Hypothalamus (tissue), 51 donors: ENCODE measurements around the gene EFHC2.
"Not testable (repeated sequence)": the region's sequence is repeated elsewhere in the genome, so short reads cannot be mapped to it uniquely, and the experiment has no call there.

Experiments used
- DNase-seq, 51 donors: peaks; one replicate each; lab custom pipeline; 2025; lab: John Stamatoyannopoulos, UW

The EFHC2 gene

GRCh38 chrX:44239036-44239435 is 104.4 kb downstream of the EFHC2 start:
- no peak for DNase-seq

DNA sequence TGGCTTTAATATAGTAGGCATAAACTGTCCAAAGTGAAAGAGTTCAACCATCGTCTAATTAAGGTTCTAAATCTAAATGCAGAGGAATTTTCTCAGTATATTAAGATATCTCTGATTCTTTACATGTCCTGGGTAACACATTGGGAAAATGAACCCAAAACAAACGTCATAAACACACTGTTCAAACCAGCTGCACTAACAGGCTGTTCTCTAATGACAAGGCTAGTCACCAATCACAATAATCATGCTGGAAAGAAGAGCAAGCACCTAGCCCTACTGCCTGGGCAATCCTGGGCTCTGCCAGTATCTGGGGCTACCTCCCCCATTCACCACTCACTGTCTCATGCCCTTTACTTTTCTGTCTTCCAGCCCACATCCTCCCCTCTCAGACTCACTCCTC is 107.9 kb downstream of the EFHC2 start:
- DNase-seq, result no peak

- no peak for DNase-seq
These were observed 108.9 kb downstream of the EFHC2 start for GRCh38 chrX:44234541-44234940.

- no peak for DNase-seq
These were observed 109.4 kb downstream of the EFHC2 start for GRCh38 chrX:44234116-44234515.

- DNase-seq, result peak in 2 of 51 donors; percentile 2 to 3
These were observed 111.4 kb downstream of the EFHC2 start for GRCh38 chrX:44232081-44232480.

DNA sequence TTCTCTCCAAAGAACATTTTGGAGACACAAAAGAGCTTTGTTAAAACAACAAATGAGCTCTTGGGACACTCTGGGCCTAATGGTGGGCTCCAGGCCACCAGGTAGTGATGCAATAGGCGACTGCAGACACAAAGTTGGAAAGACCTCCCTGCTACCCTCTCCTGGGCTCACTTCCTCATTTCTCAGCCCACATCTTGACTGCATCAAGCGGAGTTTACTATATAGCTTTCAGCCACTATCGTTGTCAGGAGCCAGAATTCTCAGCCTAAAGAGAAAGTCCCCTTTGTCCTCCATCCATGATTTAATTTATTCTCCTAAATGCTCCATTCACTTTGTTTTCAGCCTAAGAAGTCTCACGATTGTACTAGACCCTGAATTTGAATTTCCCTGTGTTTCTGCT is 114.9 kb downstream of the EFHC2 start:
- peak in 5 of 51 donors; percentile 1 to 30 (median 3) for DNase-seq

- DNase-seq, result no peak
These were observed 115.5 kb downstream of the EFHC2 start for GRCh38 chrX:44227991-44228390.

- DNase-seq, result no peak
These were observed 117.8 kb downstream of the EFHC2 start for GRCh38 chrX:44225667-44226066.

DNA sequence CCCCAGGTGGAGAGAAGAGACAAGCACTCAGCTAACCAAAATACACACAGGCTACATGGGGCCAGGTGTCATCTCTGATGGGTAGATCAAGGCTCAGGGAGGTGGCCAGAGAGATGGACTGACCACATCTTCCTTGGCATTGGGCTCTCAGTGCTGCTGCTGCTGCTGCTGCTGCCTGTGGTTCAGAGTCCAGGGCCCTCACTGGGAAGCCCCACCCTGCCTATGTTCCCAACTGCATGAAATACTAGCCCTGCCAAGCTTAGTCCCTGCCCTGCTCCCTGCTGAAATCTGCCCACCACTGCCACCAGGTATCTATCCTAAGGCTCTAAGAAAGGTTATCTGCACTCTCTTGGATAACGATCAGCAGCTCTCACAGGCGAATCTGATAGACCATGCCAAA is 118.7 kb downstream of the EFHC2 start:
- no peak for DNase-seq

- no peak for DNase-seq
These were observed 120.3 kb downstream of the EFHC2 start for GRCh38 chrX:44223150-44223549.

DNA sequence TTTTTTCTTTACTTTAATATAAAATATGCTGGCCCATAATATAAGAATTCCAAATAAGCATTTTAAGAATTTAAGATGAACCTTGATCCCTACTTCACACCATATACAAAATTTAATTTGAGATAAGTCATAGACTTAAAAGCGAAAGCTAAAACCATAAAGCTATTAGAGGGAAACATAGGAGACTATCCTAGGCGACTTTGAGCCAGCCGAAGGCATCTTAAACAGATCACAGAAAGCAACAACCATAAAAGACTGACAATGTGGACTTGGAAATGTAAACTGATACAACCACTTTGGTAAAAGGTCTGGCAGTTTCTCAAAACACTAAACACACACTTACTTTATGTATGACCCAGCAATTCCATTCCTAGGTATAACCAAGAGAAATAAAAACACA is 125.0 kb downstream of the EFHC2 start:
- no peak for DNase-seq

DNA sequence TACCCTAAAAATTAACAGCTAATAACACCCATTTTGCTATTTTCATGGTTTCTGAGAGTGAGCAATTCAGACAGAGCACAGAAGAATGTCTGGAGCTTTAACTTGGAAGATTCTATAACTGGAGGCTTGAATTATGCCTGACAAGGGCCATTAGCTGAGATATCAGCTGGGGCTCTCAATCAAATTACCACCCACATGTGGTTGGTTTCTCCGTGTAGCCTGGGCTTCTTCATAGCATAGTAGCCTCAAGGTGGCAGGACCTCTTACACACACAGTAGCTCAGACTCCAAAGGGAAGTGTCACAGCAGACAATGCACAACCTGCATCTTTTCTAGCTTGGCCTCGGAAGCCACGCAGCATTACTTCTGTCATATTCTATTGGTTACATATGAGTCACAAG is 127.3 kb downstream of the EFHC2 start:
- no peak for DNase-seq

DNA sequence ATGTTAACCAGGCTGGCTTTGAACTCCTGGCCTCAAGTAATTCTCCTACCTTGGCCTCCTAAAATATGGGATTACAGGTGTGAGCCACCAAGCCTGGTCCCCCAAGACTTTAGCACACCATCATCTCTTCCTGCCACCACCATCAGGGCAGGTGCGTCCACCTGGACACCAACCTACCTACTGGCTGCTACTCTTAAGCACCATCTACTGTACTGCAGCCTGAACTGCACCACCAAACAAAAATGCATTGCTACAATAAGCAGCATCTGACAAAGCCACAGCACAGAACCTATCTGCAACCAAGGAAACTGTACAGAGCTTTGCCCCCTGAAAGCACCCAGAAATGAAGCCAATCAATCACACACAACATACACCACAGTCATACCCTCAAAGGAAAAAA is 139.7 kb downstream of the EFHC2 start:
- DNase-seq, result no peak

GRCh38 chrX:44202596-44202995 is 140.9 kb downstream of the EFHC2 start:
- DNase-seq, result no peak

GRCh38 chrX:44189116-44189515 is 154.4 kb downstream of the EFHC2 start:
- DNase-seq, result no peak

DNA sequence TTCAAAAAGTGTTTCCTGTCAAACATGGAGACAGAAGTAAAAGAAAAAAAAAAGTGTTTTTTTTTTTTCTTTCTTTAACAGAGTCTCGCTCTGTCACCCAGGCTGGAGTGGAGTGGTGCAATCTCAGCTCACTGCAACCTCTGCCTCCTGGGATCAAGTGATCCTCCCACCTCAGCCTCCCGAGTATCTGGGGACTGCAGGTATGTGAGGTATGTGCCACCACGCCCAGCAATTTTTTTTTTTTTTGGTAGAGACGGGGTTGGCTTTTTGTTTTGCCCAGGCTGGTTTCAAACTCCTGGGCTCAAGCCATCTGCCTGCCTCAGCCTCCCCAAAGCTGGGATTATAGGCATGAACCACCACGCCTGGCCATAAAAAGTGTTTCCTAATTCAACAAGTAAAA is 155.6 kb downstream of the EFHC2 start:
- not testable (repeated sequence) for DNase-seq

DNA sequence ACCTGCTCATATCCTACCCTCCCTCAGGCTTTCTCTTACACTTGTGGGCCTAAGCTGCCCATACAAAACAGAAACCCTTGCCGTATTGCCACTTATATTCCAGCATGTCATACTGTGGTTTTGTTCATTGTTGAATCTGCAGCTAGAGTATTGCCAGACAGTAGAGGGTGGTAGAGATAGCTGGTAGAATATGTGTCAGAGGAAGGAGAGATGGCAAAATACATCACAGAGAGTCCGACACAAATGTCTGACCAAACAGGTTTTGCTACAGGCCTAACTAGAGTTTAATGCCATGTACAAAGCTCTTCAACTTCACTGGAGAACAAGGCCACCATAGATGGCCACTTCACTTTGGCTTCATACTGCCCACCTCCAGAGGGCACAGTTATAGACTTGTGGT is 160.1 kb downstream of the EFHC2 start:
- peak in 1 of 51 donors; percentile 5 for DNase-seq

DNA sequence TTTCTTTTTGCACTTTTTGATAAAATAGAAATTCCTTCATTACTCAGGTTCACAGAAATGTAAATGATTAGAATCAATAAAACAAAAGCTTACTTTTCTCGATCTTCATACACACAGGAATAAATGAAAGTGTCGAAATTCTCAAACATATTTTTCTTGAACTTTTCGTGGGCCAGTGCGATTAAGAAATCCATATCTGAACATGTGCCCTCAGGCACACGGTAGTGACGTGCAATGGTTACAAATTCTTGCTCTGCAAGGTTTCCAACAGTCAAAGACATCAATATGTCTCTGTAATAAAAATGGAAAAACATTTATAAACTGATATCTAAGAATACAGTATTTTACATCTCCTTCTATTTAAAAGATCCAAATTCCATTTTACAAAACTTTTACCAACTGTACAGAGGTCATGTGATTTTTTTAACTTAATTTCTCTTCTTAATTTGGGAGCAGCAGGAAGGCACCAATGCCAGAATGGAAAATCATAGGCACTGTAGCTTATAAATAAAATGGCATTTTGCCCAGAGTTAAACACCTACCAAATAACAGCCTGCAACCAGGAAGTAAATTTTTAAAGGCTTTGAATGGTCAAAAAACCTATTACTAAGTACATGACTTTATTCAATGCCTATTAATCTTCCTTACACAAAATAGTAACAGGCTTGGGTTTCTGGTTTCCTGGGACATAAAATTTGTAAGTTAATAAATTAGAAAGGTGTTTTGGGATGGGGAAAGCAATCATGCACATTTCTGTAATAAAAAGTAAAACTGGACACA is 165.0 kb downstream of the EFHC2 start:
- no peak for DNase-seq

- no peak for DNase-seq
These were observed 168.0 kb downstream of the EFHC2 start for GRCh38 chrX:44175455-44175854.

DNA sequence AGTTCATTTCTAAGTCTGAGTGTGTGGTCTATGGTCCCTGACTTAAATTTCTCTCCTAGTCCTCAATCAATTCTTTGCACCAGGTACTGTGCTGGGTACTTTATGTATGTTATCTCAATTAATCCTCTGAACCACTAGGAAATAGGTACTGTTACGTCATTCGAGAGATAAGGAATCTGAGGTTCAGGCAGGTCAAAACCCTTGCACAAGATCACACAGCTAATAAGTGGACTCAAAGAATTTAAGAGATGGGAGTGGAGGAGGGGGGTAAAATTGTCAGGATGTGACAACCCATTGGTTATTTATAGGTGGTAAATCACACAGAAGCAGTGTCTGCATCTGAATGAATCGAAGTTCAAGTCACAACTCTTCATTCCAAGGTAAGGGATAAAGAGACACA is 169.4 kb downstream of the EFHC2 start:
- DNase-seq, result no peak

- no peak for DNase-seq
These were observed 170.3 kb downstream of the EFHC2 start for GRCh38 chrX:44173219-44173618.

DNA sequence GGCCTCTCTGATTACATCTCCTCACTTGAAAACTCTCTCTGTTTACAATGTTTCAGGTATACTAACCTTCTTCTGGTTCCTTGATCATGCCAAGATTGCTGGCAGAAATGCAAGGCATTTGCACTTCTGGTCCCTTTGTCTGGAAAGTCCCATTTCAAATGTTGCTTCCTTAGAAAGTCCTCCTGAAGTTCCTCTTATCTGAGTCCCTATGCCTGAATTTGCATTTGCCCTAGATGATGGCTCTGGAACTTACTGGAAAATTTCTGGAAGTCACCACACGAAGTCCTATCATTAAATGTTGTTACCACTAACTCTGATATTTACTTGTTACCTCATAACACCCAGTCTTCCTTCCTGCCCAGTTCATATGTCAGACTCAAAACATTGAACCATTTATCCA is 176.4 kb downstream of the EFHC2 start:
- DNase-seq, result no peak

- no peak for DNase-seq
These were observed 180.5 kb downstream of the EFHC2 start for GRCh38 chrX:44162964-44163475.
